Measurements from ENCODE around the gene PTPN6.

Gene PTPN6

DNA sequence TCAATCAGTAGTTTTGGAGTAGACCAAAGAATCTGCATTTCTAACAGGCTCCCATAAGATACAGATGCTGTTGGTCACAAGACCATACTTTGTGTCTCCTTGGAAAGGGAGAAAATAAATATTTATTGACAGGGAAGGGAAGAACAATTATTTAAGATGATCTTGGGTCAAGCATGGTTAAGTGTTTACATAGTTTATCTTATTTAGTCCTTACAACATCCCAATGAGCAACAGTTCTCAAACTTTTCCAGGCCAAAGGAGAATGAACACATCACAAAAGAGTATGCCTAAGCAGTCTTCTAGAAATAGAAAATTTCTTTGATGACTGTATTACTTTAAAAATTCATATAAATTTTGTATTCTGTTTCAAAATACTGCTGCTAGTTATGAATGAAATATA is 58.4 kb downstream of the PTPN6 start:
- no peak for DNase-seq (ENCODE audit: low spot score)

Data from putamen (tissue), 1 donor.